Measurements from ENCODE around the gene FAM186B.
A peak's percentile ranks its signal among the peaks of the same experiment; 100 is the strongest.

Gene FAM186B

DNA sequence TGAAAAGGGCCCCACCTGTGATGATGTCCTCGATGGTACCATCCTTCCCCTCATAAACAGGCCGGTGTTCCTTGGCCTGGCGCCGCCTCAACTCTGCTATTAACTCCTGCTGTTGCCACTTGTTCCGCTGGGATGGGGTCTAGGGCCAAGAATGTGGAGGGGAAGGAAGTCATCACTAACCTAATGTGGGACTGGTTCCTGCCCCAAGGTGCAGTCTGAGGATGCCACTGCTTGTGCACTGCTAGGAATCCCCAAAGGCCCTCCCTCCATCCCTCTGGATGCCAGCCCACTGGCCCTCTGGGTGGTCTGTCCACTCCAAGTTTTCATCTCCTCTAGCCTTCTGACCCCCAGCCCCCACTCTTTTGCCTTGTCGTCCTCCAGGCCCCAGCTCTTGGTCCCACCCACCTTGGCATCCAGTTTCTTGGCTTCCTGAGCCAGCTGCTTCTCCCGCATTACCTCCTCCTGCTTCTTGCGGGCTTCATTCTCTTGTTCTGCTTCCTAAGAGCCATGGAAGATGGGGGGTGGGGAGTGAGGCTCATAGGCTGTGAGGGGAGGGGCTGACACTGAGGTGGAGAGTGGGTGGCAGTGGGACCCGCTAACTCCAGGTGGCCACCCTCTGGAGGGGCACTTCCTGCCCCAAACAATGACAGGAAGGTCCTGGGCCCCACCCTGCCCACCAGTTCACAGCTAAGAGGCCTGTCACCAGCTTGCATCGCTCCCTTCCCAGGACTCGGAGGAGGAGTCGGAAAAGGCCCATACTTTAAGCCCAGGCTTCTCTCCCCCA lies 41.6 kb upstream of the FAM186B start:
- WGBS = 83% methylated on average over 8 of the region's 12 CpGs
- Histone ChIP-seq H2BK120ac (ENCODE audit: low read depth, low read length) (no peak overlapping the region), H3K36me3 (ENCODE audit: control insufficient read depth in 1 of 2, insufficient read depth in 2 of 2, low read depth in 1 of 2, low read length in 2 of 2) (peaks cover 85 to 94% of the 10 kb centered on the region in 2 experiments), H3K9ac (ENCODE audit: low read length) (no peak overlapping the region), H3K27ac (ENCODE audit: low read length, poor library complexity, severe bottlenecking) (no peak overlapping the region), H3K4ac (ENCODE audit: low read depth in 1 of 2, low read length in 2 of 2) (no peak overlapping the region), H3K9me3 (ENCODE audit: control insufficient read depth, low read length) (no peaks in the 10 kb centered on the region), H3K27me3 (ENCODE audit: control insufficient read depth in 1 of 2, insufficient read depth in 1 of 2, low read length in 2 of 2) (no peaks in the 10 kb centered on the region), H3K23ac (ENCODE audit: low read length in 2 of 2) (no peak overlapping the region), H3K79me1 (replicated peaks; ENCODE audit: low read length, poor library complexity, severe bottlenecking) (peaks cover 6% of the 10 kb centered on the region), H3K4me1 (ENCODE audit: control insufficient read depth, insufficient read depth, low read depth, low read length) (no peaks in the 10 kb centered on the region), H4K8ac (ENCODE audit: low read length) (no peak overlapping the region), H3K4me2 (ENCODE audit: low read length, poor library complexity, severe bottlenecking) (no peak overlapping the region), H2AK5ac (ENCODE audit: low read length, severe bottlenecking) (no peak overlapping the region), H3K4me3 (ENCODE audit: insufficient read depth in 1 of 2, low read depth in 1 of 2, low read length in 2 of 2) (no peak overlapping the region), H4K91ac (ENCODE audit: low read length) (no peak overlapping the region), H2BK12ac (ENCODE audit: low read length in 2 of 2) (peak overlapping the region in 1 of 2 experiments; percentile 21), H2AFZ (ENCODE audit: low read depth, low read length) (no peak overlapping the region), H3K18ac (ENCODE audit: low read depth in 1 of 2, low read length in 2 of 2) (no peak overlapping the region), H3K14ac (ENCODE audit: low read length in 2 of 2) (no peak overlapping the region), H2BK15ac (ENCODE audit: low read depth, poor library complexity, severe bottlenecking) (no peak overlapping the region), H2BK5ac (ENCODE audit: low read depth, low read length, poor library complexity, severe bottlenecking) (no peak overlapping the region)
- DNase-seq = no peak

DNA sequence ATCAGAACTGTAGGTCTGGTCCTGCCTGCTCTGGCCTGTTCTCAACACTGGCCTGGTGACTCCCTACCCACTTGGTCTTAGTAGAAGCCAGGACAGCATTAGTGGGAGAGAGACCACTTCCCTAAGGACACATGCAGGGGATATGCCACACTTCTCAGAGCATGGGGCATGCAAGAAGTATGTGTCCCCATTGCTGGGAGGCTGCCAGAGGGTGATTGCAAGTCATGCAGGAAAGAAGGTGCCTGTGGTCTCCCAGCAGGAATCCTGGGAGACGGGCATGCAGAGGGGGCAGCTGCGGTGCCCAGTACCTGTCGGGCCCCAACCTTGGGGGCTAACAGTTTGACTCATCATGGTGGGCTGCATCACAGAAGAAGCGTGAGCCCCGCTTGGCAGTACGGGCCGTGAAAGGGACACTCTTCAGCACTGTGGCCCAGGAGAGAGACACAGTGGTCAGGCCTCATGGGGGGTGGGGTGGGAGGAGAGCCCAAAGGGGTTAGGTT lies 40.9 kb upstream of the FAM186B start:
- Histone ChIP-seq H3K14ac (ENCODE audit: low read length in 2 of 2) (no peak overlapping the region), H3K9ac (ENCODE audit: low read length) (no peak overlapping the region), H2BK15ac (ENCODE audit: low read depth, poor library complexity, severe bottlenecking) (no peak overlapping the region), H3K36me3 (ENCODE audit: control insufficient read depth in 1 of 2, insufficient read depth in 2 of 2, low read depth in 1 of 2, low read length in 2 of 2) (peaks cover 86 to 94% of the 10 kb centered on the region in 2 experiments), H3K4ac (ENCODE audit: low read depth in 1 of 2, low read length in 2 of 2) (no peak overlapping the region), H3K4me1 (ENCODE audit: control insufficient read depth, insufficient read depth, low read depth, low read length) (no peaks in the 10 kb centered on the region), H2BK5ac (ENCODE audit: low read depth, low read length, poor library complexity, severe bottlenecking) (no peak overlapping the region), H4K91ac (ENCODE audit: low read length) (no peak overlapping the region), H3K27ac (ENCODE audit: low read length, poor library complexity, severe bottlenecking) (no peak overlapping the region), H2AK5ac (ENCODE audit: low read length, severe bottlenecking) (no peak overlapping the region), H4K8ac (ENCODE audit: low read length) (no peak overlapping the region), H3K23ac (ENCODE audit: low read length in 2 of 2) (no peak overlapping the region), H2BK120ac (ENCODE audit: low read depth, low read length) (no peak overlapping the region), H3K4me3 (ENCODE audit: insufficient read depth in 1 of 2, low read depth in 1 of 2, low read length in 2 of 2) (no peak overlapping the region), H3K27me3 (ENCODE audit: control insufficient read depth in 1 of 2, insufficient read depth in 1 of 2, low read length in 2 of 2) (no peaks in the 10 kb centered on the region), H3K9me3 (ENCODE audit: control insufficient read depth, low read length) (no peaks in the 10 kb centered on the region), H2AFZ (ENCODE audit: low read depth, low read length) (no peak overlapping the region), H2BK12ac (ENCODE audit: low read length in 2 of 2) (no peak overlapping the region), H3K18ac (ENCODE audit: low read depth in 1 of 2, low read length in 2 of 2) (no peak overlapping the region), H3K79me1 (replicated peaks; ENCODE audit: low read length, poor library complexity, severe bottlenecking) (peaks cover 6% of the 10 kb centered on the region), H3K4me2 (ENCODE audit: low read length, poor library complexity, severe bottlenecking) (no peak overlapping the region)
- no peak for DNase-seq
- WGBS = 98% methylated on average over 7 of the region's 7 CpGs

GRCh38 chr12:49645146-49646039 lies 40.0 kb upstream of the FAM186B start:
- H3K36me3 ChIP-seq (ENCODE audit: control insufficient read depth in 1 of 2, insufficient read depth in 2 of 2, low read depth in 1 of 2, low read length in 2 of 2) = peaks cover 86 to 87% of the 10 kb centered on the region in 2 experiments
- H2BK15ac ChIP-seq (ENCODE audit: low read depth, poor library complexity, severe bottlenecking) = no peak overlapping the region
- H2AK5ac ChIP-seq (ENCODE audit: low read length, severe bottlenecking) = no peak overlapping the region
- H3K27ac ChIP-seq (ENCODE audit: low read length, poor library complexity, severe bottlenecking) = no peak overlapping the region
- H3K79me1 ChIP-seq (replicated peaks; ENCODE audit: low read length, poor library complexity, severe bottlenecking) = peaks cover 6% of the 10 kb centered on the region
- peak overlapping the region; percentile 55 for H4K91ac ChIP-seq (ENCODE audit: low read length)
- no peak overlapping the region for H4K8ac ChIP-seq (ENCODE audit: low read length)
- DNase-seq = no peak
- peak overlapping the region in 1 of 2 experiments; percentile 29 for H2BK12ac ChIP-seq (ENCODE audit: low read length in 2 of 2)
- no peak overlapping the region for H2AFZ ChIP-seq (ENCODE audit: low read depth, low read length)
- H3K4ac ChIP-seq (ENCODE audit: low read depth in 1 of 2, low read length in 2 of 2) = no peak overlapping the region
- no peaks in the 10 kb centered on the region for H3K9me3 ChIP-seq (ENCODE audit: control insufficient read depth, low read length)
- no peak overlapping the region for H3K4me3 ChIP-seq (ENCODE audit: insufficient read depth in 1 of 2, low read depth in 1 of 2, low read length in 2 of 2)
- no peaks in the 10 kb centered on the region for H3K4me1 ChIP-seq (ENCODE audit: control insufficient read depth, insufficient read depth, low read depth, low read length)
- H3K18ac ChIP-seq (ENCODE audit: low read depth in 1 of 2, low read length in 2 of 2) = no peak overlapping the region
- no peak overlapping the region for H3K14ac ChIP-seq (ENCODE audit: low read length in 2 of 2)
- 96% methylated on average over 6 of the region's 6 CpGs for WGBS
- H3K4me2 ChIP-seq (ENCODE audit: low read length, poor library complexity, severe bottlenecking) = no peak overlapping the region
- no peaks in the 10 kb centered on the region for H3K27me3 ChIP-seq (ENCODE audit: control insufficient read depth in 1 of 2, insufficient read depth in 1 of 2, low read length in 2 of 2)
- no peak overlapping the region for H2BK5ac ChIP-seq (ENCODE audit: low read depth, low read length, poor library complexity, severe bottlenecking)
- H2BK120ac ChIP-seq (ENCODE audit: low read depth, low read length) = no peak overlapping the region
- H3K23ac ChIP-seq (ENCODE audit: low read length in 2 of 2) = no peak overlapping the region
- no peak overlapping the region for H3K9ac ChIP-seq (ENCODE audit: low read length)

DNA sequence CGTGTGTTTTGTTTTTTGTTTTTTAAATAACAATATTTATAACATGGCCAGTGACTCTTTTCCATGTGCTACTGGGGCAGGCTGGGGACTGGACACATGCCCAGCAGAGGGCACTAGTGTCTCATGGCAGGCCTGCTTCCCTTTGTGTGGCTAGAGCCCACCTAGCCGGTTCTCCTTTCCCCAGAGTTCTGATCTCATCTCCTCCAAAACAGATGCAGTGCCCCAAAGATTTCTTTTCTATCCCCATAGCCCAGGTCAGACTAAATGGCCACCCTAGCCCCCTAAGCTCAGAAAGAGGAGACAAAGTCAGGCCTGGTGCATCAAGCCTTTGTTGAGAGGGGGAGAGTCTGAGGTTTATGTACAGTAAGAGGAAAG lies 39.2 kb upstream of the FAM186B start:
- Histone ChIP-seq H3K9me3 (ENCODE audit: control insufficient read depth, low read length) (no peaks in the 10 kb centered on the region), H2BK120ac (ENCODE audit: low read depth, low read length) (no peak overlapping the region), H2BK5ac (ENCODE audit: low read depth, low read length, poor library complexity, severe bottlenecking) (no peak overlapping the region), H2AFZ (ENCODE audit: low read depth, low read length) (no peak overlapping the region), H4K91ac (ENCODE audit: low read length) (no peak overlapping the region), H3K23ac (ENCODE audit: low read length in 2 of 2) (no peak overlapping the region), H2AK5ac (ENCODE audit: low read length, severe bottlenecking) (peak overlapping the region; percentile 3), H3K4me3 (ENCODE audit: insufficient read depth in 1 of 2, low read depth in 1 of 2, low read length in 2 of 2) (no peak overlapping the region), H3K27me3 (ENCODE audit: control insufficient read depth in 1 of 2, insufficient read depth in 1 of 2, low read length in 2 of 2) (no peaks in the 10 kb centered on the region), H2BK12ac (ENCODE audit: low read length in 2 of 2) (no peak overlapping the region), H4K8ac (ENCODE audit: low read length) (no peak overlapping the region), H3K4ac (ENCODE audit: low read depth in 1 of 2, low read length in 2 of 2) (peak overlapping the region in 1 of 2 experiments; percentile 4), H3K18ac (ENCODE audit: low read depth in 1 of 2, low read length in 2 of 2) (no peak overlapping the region), H3K36me3 (ENCODE audit: control insufficient read depth in 1 of 2, insufficient read depth in 2 of 2, low read depth in 1 of 2, low read length in 2 of 2) (peaks cover 79 to 85% of the 10 kb centered on the region in 2 experiments), H3K4me2 (ENCODE audit: low read length, poor library complexity, severe bottlenecking) (no peak overlapping the region), H3K79me1 (replicated peaks; ENCODE audit: low read length, poor library complexity, severe bottlenecking) (peaks cover 5% of the 10 kb centered on the region), H3K4me1 (ENCODE audit: control insufficient read depth, insufficient read depth, low read depth, low read length) (no peaks in the 10 kb centered on the region), H2BK15ac (ENCODE audit: low read depth, poor library complexity, severe bottlenecking) (no peak overlapping the region), H3K9ac (ENCODE audit: low read length) (peak overlapping the region; percentile 37), H3K14ac (ENCODE audit: low read length in 2 of 2) (no peak overlapping the region), H3K27ac (ENCODE audit: low read length, poor library complexity, severe bottlenecking) (no peak overlapping the region)
- WGBS = 0% methylated on average over 1 of the region's 2 CpGs
- peak; percentile 80 for DNase-seq
